Tibial nerve (tissue), 4 donors: ENCODE measurements around the gene BHLHA15. TPM values are rescaled to one million over a fixed set of nuclear protein-coding genes. Genes with fewer than 3 reads are reported as not detected.

Experiments used
- DNase-seq, 2 donors: peaks; one replicate each; pipeline ENCODE4 v3.0.0-alpha.2; 2019; ENCODE audit warnings: low spot score in 2 of 2
- H3K27ac ChIP-seq, 4 donors: fragments of 200-600 bp; sonication (generic) in 3 of 4; one replicate each; pipeline ENCODE4 v1.5.1; 2017 to 2019; ENCODE audit warnings: mild to moderate bottlenecking in 1 of 4
- H3K27me3 ChIP-seq, 2 donors: fragments of 200-600 bp; sonication (generic) in 1 of 2; one replicate each; pipeline versions ENCODE4 v1.5.1 to v1.6.0; 2017 to 2019
- H3K36me3 ChIP-seq, 3 donors: fragments of 200-600 bp; sonication (generic); one replicate each; pipeline ENCODE4 v1.5.1; 2018 to 2019
- H3K4me1 ChIP-seq, 4 donors: fragments of 200-600 bp; sonication (generic) in 3 of 4; one replicate each; pipeline ENCODE4 v1.5.1; 2017 to 2019
- H3K4me3 ChIP-seq, 4 donors: fragments of 200-600 bp; sonication (generic) in 3 of 4; one replicate each; pipeline ENCODE4 v1.5.1; 2017 to 2019; ENCODE audit warnings: mild to moderate bottlenecking in 1 of 4, moderate library complexity in 1 of 4
- H3K9me3 ChIP-seq, 4 donors: fragments of 200-600 bp; sonication (generic) in 3 of 4; one replicate each; pipeline ENCODE4 v1.5.1; 2017 to 2019
- CTCF ChIP-seq, 5 experiments: fragments of 200-600 bp in 3 of 5; fragments of 450-650 bp in 2 of 5; sonication (generic) in 3 of 5; IDR thresholded peaks; one replicate each; pipeline ENCODE4 v1.5.1; 2016 to 2019; ENCODE audit warnings: antibody characterized with exemption in 5 of 5, mild to moderate bottlenecking in 3 of 5, moderate library complexity in 2 of 5
- EP300 ChIP-seq, 2 donors: sonication (generic); formaldehyde crosslinking; IDR thresholded peaks; one replicate each; pipeline ENCODE4 v1.6.1; 2017; ENCODE audit warnings: antibody characterized with exemption in 2 of 2, mild to moderate bottlenecking in 1 of 2
- POLR2A ChIP-seq, 2 donors: fragments of 450-650 bp; IDR thresholded peaks; one replicate each; pipeline ENCODE4 v1.6.1; 2017; ENCODE audit warnings: antibody characterized with exemption in 2 of 2, mild to moderate bottlenecking in 2 of 2, moderate library complexity in 2 of 2
- WGBS, 2 donors: methylation state at CpG; one replicate each; pipeline ENCODE4 v1.1.5; 2018; 5-methylcytosine and 5-hydroxymethylcytosine counted together
- total RNA-seq, 4 donors: library from RNA; depleted of rRNA; stranded (reverse); fragments of >200 nt; gene quantifications; one replicate each; pipeline ENCODE4 v1.1.0, GENCODE V29; 2016

The BHLHA15 gene
- total RNA-seq, 4 donors from 2014 or later, result not detected

GRCh38 chr7:98165827-98166667, 45.2 kb upstream of the BHLHA15 start:
- Histone ChIP-seq H3K27me3 (no peaks in the 10 kb centered on the region), H3K4me1 (peaks cover 0 to 8% (median 0%) of the 10 kb centered on the region in 4 donors), H3K9me3 (no peaks in the 10 kb centered on the region), H3K27ac (no peak overlapping the region), H3K4me3 (no peak overlapping the region), H3K36me3 (peaks cover 0 to 4% (median 0%) of the 10 kb centered on the region in 3 donors)
- 69 to 77% methylated on average over 18 of the region's 18 CpGs for WGBS, 2 donors
- TF ChIP-seq CTCF (IDR thresholded peaks at IDR 0.05) (peak; percentile 16 to 44 (median 37)), EP300 (IDR thresholded peaks at IDR 0.05) (no peak)
- DNase-seq, result peak in 1 of 2 donors; percentile 29

- Histone ChIP-seq H3K27ac (no peak overlapping the region), H3K4me3 (no peak overlapping the region), H3K9me3 (no peaks in the 10 kb centered on the region), H3K27me3 (no peaks in the 10 kb centered on the region), H3K4me1 (peaks cover 0 to 8% (median 0%) of the 10 kb centered on the region in 4 donors), H3K36me3 (peaks cover 0 to 9% (median 0%) of the 10 kb centered on the region in 3 donors)
- no peak for DNase-seq
- TF ChIP-seq EP300 (IDR thresholded peaks at IDR 0.05), result no peak
- no peak for TF ChIP-seq POLR2A (IDR thresholded peaks at IDR 0.05)
- no peak for TF ChIP-seq CTCF (IDR thresholded peaks at IDR 0.05)
- WGBS, 2 donors, result 74 to 83% methylated on average over 2 of the region's 2 CpGs
These were observed 44.6 kb upstream of the BHLHA15 start for GRCh38 chr7:98166668-98166970.

- Histone ChIP-seq H3K36me3 (peaks cover 0 to 20% (median 0%) of the 10 kb centered on the region in 3 donors), H3K4me1 (peaks cover 0 to 8% (median 0%) of the 10 kb centered on the region in 4 donors), H3K27me3 (no peaks in the 10 kb centered on the region), H3K27ac (no peak overlapping the region), H3K4me3 (no peak overlapping the region), H3K9me3 (no peaks in the 10 kb centered on the region)
- no peak for TF ChIP-seq CTCF (IDR thresholded peaks at IDR 0.05)
- no peak for TF ChIP-seq EP300 (IDR thresholded peaks at IDR 0.05)
- TF ChIP-seq POLR2A (IDR thresholded peaks at IDR 0.05), result no peak
- WGBS, 2 donors, result 90 to 94% methylated on average over 15 of the region's 15 CpGs
- no peak for DNase-seq
These were observed 43.6 kb upstream of the BHLHA15 start for GRCh38 chr7:98167653-98168052.

GRCh38 chr7:98168181-98168903, 42.9 kb upstream of the BHLHA15 start:
- H3K27ac ChIP-seq, result no peak overlapping the region
- peaks cover 0 to 8% (median 0%) of the 10 kb centered on the region in 4 donors for H3K4me1 ChIP-seq
- TF ChIP-seq POLR2A (IDR thresholded peaks at IDR 0.05) (no peak), EP300 (IDR thresholded peaks at IDR 0.05) (no peak), CTCF (IDR thresholded peaks at IDR 0.05) (peak; percentile 59 to 80 (median 69))
- H3K27me3 ChIP-seq, result no peaks in the 10 kb centered on the region
- H3K36me3 ChIP-seq, result peaks cover 0 to 25% (median 0%) of the 10 kb centered on the region in 3 donors
- DNase-seq, result peak in 1 of 2 donors; percentile 77
- no peaks in the 10 kb centered on the region for H3K9me3 ChIP-seq
- WGBS, 2 donors, result 62 to 64% methylated on average over 17 of the region's 17 CpGs
- no peak overlapping the region for H3K4me3 ChIP-seq
